Endometrium (tissue), 2 donors: Measurements from ENCODE around the gene DOK7.
"Not testable (repeated sequence)": the region's sequence is repeated elsewhere in the genome, so short reads cannot be mapped to it uniquely, and the experiment has no call there.

Experiments
- FAIRE-seq: peaks from 2 replicates; lab custom pipeline; 2012; peaks lifted over from hg19 to GRCh38; lab: Jason Lieb, UNC
- donor health status: control.
- donor health status: control.

The DOK7 gene

GRCh38 chr4:3508542-3508941 lies 45.4 kb downstream of the DOK7 start:
- no peak for FAIRE-seq

- no peak for FAIRE-seq
These were observed 47.4 kb downstream of the DOK7 start for GRCh38 chr4:3510481-3510880.

- no peak for FAIRE-seq
These were observed 48.1 kb downstream of the DOK7 start for GRCh38 chr4:3511187-3511586.

GRCh38 chr4:3511601-3512000 lies 48.5 kb downstream of the DOK7 start:
- not testable (repeated sequence) for FAIRE-seq

- FAIRE-seq, result no peak
These were observed 49.2 kb downstream of the DOK7 start for GRCh38 chr4:3512279-3512678.

- FAIRE-seq, result no peak
These were observed 49.6 kb downstream of the DOK7 start for GRCh38 chr4:3512719-3513118.

GRCh38 chr4:3513807-3514206 lies 50.7 kb downstream of the DOK7 start:
- FAIRE-seq, result no peak

GRCh38 chr4:3514221-3514780 lies 51.2 kb downstream of the DOK7 start:
- no peak for FAIRE-seq

GRCh38 chr4:3514806-3515501 lies 51.8 kb downstream of the DOK7 start:
- FAIRE-seq, result no peak

- no peak for FAIRE-seq
These were observed 52.5 kb downstream of the DOK7 start for GRCh38 chr4:3515646-3516045.

GRCh38 chr4:3516061-3516835 lies 53.1 kb downstream of the DOK7 start:
- no peak for FAIRE-seq

- FAIRE-seq, result no peak
These were observed 54.0 kb downstream of the DOK7 start for GRCh38 chr4:3516836-3517730.

- FAIRE-seq, result no peak
These were observed 54.8 kb downstream of the DOK7 start for GRCh38 chr4:3517731-3518510.

- no peak for FAIRE-seq
These were observed 55.4 kb downstream of the DOK7 start for GRCh38 chr4:3518511-3518880.

- FAIRE-seq, result no peak
These were observed 55.8 kb downstream of the DOK7 start for GRCh38 chr4:3518941-3519340.

GRCh38 chr4:3519468-3520264 lies 56.6 kb downstream of the DOK7 start:
- no peak for FAIRE-seq

- no peak for FAIRE-seq
These were observed 57.2 kb downstream of the DOK7 start for GRCh38 chr4:3520276-3520675.

- no peak for FAIRE-seq
These were observed 57.9 kb downstream of the DOK7 start for GRCh38 chr4:3520796-3521600.

GRCh38 chr4:3521621-3522325 lies 58.7 kb downstream of the DOK7 start:
- no peak for FAIRE-seq
